ENCODE measurements around the gene GNAT1. TPM values are rescaled to one million over a fixed set of nuclear protein-coding genes. Genes with fewer than 3 reads are reported as not detected.

GNAT1 gene
- polyA plus RNA-seq, 1 experiment: not detected

DNA sequence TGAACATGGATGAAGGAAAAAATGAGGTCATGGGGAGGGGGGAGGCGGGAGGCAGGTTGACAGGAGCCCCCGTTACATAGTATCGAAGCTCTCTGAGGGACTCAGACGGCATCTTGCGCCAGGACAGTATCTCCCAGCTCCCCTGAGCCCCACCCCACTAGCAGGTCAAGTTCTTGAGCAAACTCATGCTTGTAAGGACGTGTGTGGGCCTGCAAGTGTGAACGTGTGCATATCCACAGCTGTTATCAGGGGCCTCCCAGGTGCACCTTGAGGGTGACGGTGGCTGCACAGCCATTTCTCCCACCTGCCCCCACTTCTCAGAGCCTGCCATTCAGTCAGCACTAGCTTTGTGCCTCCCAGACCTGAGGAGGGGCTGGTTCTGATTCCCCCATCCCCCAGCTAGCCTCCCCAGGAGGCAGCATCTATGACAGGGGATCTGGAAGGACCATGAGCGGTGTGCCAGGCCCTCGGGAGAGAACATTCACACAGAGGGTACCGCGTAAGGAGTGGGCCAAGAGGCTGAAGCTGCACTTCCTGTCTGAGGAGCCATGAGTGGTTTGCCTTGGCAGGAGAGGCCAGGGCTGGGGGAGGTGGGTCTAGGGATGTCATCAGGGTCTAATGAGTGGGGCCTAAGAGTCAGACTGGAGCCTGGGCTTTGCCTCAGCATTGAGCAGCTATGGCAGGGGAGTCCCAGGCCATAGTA lies 33.4 kb upstream of the GNAT1 start:
- POLR2A ChIA-PET: no interaction called here
- Histone ChIP-seq H3K27me3 (ENCODE audit: control insufficient read depth, insufficient read depth, low read length) (peaks cover 6% of the 10 kb centered on the region), H3K9me3 (ENCODE audit: control insufficient read depth, insufficient read depth, low read length) (no peaks in the 10 kb centered on the region), H3K4me3 (ENCODE audit: low read depth, low read length) (no peak overlapping the region), H3K27ac (ENCODE audit: low read depth, low read length) (peak overlapping the region; percentile 31)
- no peak for DNase-seq (ENCODE audit: low read depth, low spot score)
- TF ChIP-seq, protein P1, sequence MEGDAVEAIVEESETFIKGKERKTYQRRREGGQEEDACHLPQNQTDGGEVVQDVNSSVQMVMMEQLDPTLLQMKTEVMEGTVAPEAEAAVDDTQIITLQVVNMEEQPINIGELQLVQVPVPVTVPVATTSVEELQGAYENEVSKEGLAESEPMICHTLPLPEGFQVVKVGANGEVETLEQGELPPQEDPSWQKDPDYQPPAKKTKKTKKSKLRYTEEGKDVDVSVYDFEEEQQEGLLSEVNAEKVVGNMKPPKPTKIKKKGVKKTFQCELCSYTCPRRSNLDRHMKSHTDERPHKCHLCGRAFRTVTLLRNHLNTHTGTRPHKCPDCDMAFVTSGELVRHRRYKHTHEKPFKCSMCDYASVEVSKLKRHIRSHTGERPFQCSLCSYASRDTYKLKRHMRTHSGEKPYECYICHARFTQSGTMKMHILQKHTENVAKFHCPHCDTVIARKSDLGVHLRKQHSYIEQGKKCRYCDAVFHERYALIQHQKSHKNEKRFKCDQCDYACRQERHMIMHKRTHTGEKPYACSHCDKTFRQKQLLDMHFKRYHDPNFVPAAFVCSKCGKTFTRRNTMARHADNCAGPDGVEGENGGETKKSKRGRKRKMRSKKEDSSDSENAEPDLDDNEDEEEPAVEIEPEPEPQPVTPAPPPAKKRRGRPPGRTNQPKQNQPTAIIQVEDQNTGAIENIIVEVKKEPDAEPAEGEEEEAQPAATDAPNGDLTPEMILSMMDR (IDR thresholded peaks at IDR 0.05; ENCODE audit: low read depth, low read length): no peak
- CTCF ChIA-PET: no interaction called here

DNA sequence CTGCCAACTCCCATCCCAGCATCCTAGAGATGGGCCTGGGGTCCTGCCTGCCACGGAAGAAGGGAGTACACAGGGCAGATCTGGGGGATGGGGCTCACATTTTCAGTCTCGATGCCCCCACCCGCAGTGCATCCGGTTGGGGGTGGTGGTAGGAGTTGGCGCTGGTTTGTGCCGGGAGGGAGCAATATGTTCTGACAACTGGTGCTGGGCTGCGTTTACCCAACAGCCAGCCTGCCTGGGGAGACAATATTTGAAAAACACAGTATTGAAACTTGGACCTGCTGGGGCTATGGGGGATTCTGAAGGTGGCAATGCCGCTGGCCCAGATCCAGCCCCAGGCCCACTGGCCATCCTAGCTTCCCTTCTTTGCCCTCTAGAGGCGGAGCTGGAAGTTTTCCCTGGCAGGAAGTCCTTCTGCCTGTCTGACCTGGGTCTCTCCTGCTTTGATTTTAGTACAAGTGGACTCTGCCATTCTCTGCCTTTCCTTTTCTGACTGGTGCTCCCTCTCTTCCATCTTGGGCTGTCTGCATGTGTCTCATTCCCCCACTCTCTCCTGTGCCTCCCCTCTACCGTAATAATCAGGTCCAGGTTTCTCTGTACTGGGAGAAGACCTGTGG lies 32.8 kb upstream of the GNAT1 start:
- DNase-seq (ENCODE audit: low read depth, low spot score): no peak
- POLR2A ChIA-PET: no interaction called here
- Histone ChIP-seq H3K27me3 (ENCODE audit: control insufficient read depth, insufficient read depth, low read length) (peaks cover 3% of the 10 kb centered on the region), H3K9me3 (ENCODE audit: control insufficient read depth, insufficient read depth, low read length) (no peaks in the 10 kb centered on the region), H3K4me3 (ENCODE audit: low read depth, low read length) (no peak overlapping the region), H3K27ac (ENCODE audit: low read depth, low read length) (no peak overlapping the region)
- CTCF ChIA-PET: no interaction called here
- TF ChIP-seq, protein P1 (IDR thresholded peaks at IDR 0.05; ENCODE audit: low read depth, low read length): no peak

DNA sequence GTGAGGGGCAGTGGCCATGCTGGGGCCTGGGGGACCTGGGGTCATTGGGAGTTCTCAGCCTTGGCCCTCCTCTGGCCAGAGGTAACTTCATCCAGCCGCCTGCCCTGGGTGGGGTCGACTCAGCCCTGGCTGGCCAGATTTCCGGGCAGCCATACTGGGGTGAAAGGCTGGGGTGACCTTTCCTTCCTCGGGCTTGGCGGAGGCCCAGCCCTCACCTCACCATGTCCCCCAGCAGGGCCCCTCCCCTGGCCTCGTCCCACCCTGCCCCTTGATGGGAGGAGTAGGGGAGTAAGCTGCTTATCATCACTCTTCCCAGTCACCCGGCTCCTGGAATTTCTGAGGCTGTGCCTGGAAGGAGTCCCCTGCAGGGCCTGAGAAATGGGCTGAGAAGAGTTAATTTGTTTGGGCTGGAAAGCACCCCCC lies 30.8 kb upstream of the GNAT1 start:
- ChIA-PET POLR2A (no interaction called here), CTCF (no interaction called here)
- no peaks in the 10 kb centered on the region for H3K9me3 ChIP-seq (ENCODE audit: control insufficient read depth, insufficient read depth, low read length)
- H3K4me3 ChIP-seq (ENCODE audit: low read depth, low read length): no peak overlapping the region
- no peak for DNase-seq (ENCODE audit: low read depth, low spot score)
- TF ChIP-seq, protein P1 (IDR thresholded peaks at IDR 0.05; ENCODE audit: low read depth, low read length): no peak
- no peak overlapping the region for H3K27ac ChIP-seq (ENCODE audit: low read depth, low read length)
- no peaks in the 10 kb centered on the region for H3K27me3 ChIP-seq (ENCODE audit: control insufficient read depth, insufficient read depth, low read length)

DNA sequence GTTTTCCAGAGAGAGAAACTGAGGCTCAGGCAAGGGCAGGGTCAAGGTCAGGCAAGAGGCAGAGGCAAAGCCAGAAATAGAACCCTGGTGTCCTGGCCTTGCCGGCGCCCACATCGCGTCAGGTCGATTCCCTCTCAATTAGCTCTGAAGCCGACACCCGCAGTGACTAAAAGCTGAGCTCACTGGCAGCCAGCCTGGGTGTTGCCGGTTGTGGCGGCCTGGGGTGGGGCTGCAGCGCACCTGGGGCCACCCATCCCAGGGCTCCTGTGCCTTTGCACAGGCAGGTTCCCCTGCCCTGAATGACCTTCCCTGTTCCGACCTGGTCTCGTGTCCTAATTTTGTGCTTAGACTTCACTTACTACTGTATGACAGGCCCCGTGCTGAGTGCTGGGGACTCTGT lies 30.1 kb upstream of the GNAT1 start:
- POLR2A ChIA-PET: no interaction called here
- CTCF ChIA-PET: interaction anchor here (3.2 kb wide), 1 partner anchor 30 kb away, joined by 13 read pairs; the partner anchor contains the start of gene GNAT1
- DNase-seq (ENCODE audit: low read depth, low spot score): no peak
- no peak overlapping the region for H3K4me3 ChIP-seq (ENCODE audit: low read depth, low read length)
- H3K27me3 ChIP-seq (ENCODE audit: control insufficient read depth, insufficient read depth, low read length): no peaks in the 10 kb centered on the region
- TF ChIP-seq, protein P1 (IDR thresholded peaks at IDR 0.05; ENCODE audit: low read depth, low read length): no peak
- H3K9me3 ChIP-seq (ENCODE audit: control insufficient read depth, insufficient read depth, low read length): no peaks in the 10 kb centered on the region
- H3K27ac ChIP-seq (ENCODE audit: low read depth, low read length): no peak overlapping the region
